ENCODE measurements around the gene ZNF470. TPM values are rescaled to one million over a fixed set of nuclear protein-coding genes. Genes with fewer than 3 reads are reported as not detected.

Gene ZNF470
- total RNA-seq, 1 donor, result 4.7 TPM

DNA sequence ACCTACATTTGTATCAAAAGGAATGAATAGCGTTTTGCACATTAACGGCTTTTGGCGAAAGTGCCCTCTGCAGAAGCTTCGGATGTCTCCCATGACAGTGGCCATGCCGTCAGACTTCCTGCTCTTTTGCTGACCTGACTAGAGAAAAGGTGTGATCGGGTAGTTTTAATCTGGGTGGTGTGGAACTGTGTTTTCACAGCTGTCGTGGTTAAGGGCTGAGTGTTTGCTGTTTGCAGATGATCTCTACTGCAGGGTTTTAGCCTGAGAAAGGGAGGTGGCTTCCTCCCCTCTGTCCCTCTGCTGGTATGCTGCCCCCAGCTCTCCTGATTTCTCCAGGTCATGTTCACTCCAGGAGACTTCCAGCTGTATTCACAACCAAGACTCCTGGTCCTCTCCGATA is 50.3 kb downstream of the ZNF470 start:
- H2AFZ ChIP-seq (ENCODE audit: low read length), result no peak overlapping the region
- peaks cover 8% of the 10 kb centered on the region for H3K36me3 ChIP-seq (ENCODE audit: insufficient read depth, low read length)
- no peaks in the 10 kb centered on the region for H4K20me1 ChIP-seq (ENCODE audit: insufficient read depth, low read length)
- no peaks in the 10 kb centered on the region for H3K27me3 ChIP-seq (ENCODE audit: insufficient read depth, low read length)
- H3K27ac ChIP-seq (ENCODE audit: low read depth, low read length), result no peak overlapping the region
- peaks cover 5% of the 10 kb centered on the region for H3K79me2 ChIP-seq (ENCODE audit: insufficient read depth, low read length)
- H3K4me2 ChIP-seq (ENCODE audit: insufficient read depth, low read length), result no peak overlapping the region
- no peaks in the 10 kb centered on the region for H3K9me3 ChIP-seq (ENCODE audit: low read depth, low read length)
- DNase-seq (ENCODE audit: insufficient read length, low spot score, missing footprints), result no peak
- no peaks in the 10 kb centered on the region for H3K4me1 ChIP-seq (ENCODE audit: insufficient read depth, low read length)
- H3K4me3 ChIP-seq (ENCODE audit: insufficient read depth, low read length), result no peak overlapping the region
- TF ChIP-seq, protein P1, sequence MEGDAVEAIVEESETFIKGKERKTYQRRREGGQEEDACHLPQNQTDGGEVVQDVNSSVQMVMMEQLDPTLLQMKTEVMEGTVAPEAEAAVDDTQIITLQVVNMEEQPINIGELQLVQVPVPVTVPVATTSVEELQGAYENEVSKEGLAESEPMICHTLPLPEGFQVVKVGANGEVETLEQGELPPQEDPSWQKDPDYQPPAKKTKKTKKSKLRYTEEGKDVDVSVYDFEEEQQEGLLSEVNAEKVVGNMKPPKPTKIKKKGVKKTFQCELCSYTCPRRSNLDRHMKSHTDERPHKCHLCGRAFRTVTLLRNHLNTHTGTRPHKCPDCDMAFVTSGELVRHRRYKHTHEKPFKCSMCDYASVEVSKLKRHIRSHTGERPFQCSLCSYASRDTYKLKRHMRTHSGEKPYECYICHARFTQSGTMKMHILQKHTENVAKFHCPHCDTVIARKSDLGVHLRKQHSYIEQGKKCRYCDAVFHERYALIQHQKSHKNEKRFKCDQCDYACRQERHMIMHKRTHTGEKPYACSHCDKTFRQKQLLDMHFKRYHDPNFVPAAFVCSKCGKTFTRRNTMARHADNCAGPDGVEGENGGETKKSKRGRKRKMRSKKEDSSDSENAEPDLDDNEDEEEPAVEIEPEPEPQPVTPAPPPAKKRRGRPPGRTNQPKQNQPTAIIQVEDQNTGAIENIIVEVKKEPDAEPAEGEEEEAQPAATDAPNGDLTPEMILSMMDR (IDR thresholded peaks at IDR 0.05; ENCODE audit: extremely low read depth, low read depth, low read length), result no peak

DNA sequence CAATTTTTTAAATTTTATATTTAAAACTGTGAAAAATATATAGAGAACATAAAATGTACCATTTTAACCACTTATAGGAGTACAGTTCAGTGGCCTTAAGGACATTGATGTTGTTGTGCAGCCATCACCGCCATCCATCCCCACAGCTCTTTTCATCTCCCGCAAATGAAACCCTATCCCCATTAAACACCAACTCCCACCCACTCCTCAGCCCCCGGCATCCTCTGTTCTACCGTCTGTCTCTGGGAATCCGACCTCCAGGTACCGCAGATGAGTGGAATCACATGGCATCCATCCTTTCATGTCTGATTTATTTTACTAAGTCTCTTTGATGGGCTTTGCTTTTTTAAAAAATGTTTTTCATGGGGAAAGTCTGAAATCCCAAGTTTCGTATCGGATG is 51.9 kb downstream of the ZNF470 start:
- Histone ChIP-seq H3K27ac (ENCODE audit: low read depth, low read length) (no peak overlapping the region), H4K20me1 (ENCODE audit: insufficient read depth, low read length) (no peaks in the 10 kb centered on the region), H3K9me3 (ENCODE audit: low read depth, low read length) (no peaks in the 10 kb centered on the region), H2AFZ (ENCODE audit: low read length) (no peak overlapping the region), H3K79me2 (ENCODE audit: insufficient read depth, low read length) (peaks cover 2% of the 10 kb centered on the region), H3K4me1 (ENCODE audit: insufficient read depth, low read length) (no peaks in the 10 kb centered on the region), H3K4me2 (ENCODE audit: insufficient read depth, low read length) (no peak overlapping the region), H3K4me3 (ENCODE audit: insufficient read depth, low read length) (no peak overlapping the region), H3K27me3 (ENCODE audit: insufficient read depth, low read length) (no peaks in the 10 kb centered on the region), H3K36me3 (ENCODE audit: insufficient read depth, low read length) (peaks cover 12% of the 10 kb centered on the region)
- DNase-seq (ENCODE audit: insufficient read length, low spot score, missing footprints), result no peak
- TF ChIP-seq, protein P1 (IDR thresholded peaks at IDR 0.05; ENCODE audit: extremely low read depth, low read depth, low read length), result no peak

DNA sequence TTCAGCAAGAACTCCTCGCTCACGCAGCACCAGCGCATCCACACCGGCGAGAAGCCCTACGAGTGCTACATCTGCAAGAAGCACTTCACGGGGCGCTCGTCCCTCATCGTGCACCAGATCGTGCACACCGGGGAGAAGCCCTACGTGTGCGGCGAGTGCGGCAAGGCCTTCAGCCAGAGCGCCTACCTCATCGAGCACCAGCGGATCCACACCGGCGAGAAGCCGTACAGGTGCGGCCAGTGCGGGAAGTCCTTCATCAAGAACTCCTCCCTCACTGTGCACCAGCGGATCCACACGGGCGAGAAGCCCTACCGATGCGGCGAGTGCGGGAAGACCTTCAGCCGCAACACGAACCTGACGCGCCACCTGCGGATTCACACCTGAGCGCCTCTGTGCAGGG is 55.1 kb downstream of the ZNF470 start:
- no peaks in the 10 kb centered on the region for H3K4me1 ChIP-seq (ENCODE audit: insufficient read depth, low read length)
- H3K27me3 ChIP-seq (ENCODE audit: insufficient read depth, low read length), result no peaks in the 10 kb centered on the region
- no peak overlapping the region for H2AFZ ChIP-seq (ENCODE audit: low read length)
- no peak overlapping the region for H3K4me2 ChIP-seq (ENCODE audit: insufficient read depth, low read length)
- no peak for DNase-seq (ENCODE audit: insufficient read length, low spot score, missing footprints)
- TF ChIP-seq, protein P1 (IDR thresholded peaks at IDR 0.05; ENCODE audit: extremely low read depth, low read depth, low read length), result no peak
- no peaks in the 10 kb centered on the region for H3K9me3 ChIP-seq (ENCODE audit: low read depth, low read length)
- no peak overlapping the region for H3K27ac ChIP-seq (ENCODE audit: low read depth, low read length)
- H3K4me3 ChIP-seq (ENCODE audit: insufficient read depth, low read length), result no peak overlapping the region
- peaks cover 2% of the 10 kb centered on the region for H3K79me2 ChIP-seq (ENCODE audit: insufficient read depth, low read length)
- H4K20me1 ChIP-seq (ENCODE audit: insufficient read depth, low read length), result no peaks in the 10 kb centered on the region
- H3K36me3 ChIP-seq (ENCODE audit: insufficient read depth, low read length), result peaks cover 12% of the 10 kb centered on the region

DNA sequence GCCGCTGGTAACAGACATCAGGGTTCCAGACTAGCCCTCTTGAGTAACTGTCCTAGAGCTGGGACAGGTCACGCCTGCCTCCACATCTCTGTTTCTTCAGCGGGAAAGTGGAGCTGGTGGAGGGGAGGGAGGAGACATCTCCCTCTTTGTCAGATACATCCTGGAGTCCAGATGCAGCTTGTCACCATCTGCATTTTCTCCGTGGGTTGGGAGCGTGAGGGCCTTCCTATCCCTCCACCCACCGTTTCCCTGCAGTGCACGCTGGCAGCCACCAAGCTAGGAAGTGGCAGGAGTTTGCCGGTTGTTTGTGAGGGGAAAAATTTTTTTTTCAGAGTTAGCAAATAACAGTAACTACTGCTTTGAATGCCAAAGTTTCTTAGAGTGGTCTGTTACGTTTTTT is 55.7 kb downstream of the ZNF470 start:
- H2AFZ ChIP-seq (ENCODE audit: low read length), result no peak overlapping the region
- no peak for DNase-seq (ENCODE audit: insufficient read length, low spot score, missing footprints)
- H3K4me3 ChIP-seq (ENCODE audit: insufficient read depth, low read length), result no peak overlapping the region
- no peaks in the 10 kb centered on the region for H3K4me1 ChIP-seq (ENCODE audit: insufficient read depth, low read length)
- no peak overlapping the region for H3K4me2 ChIP-seq (ENCODE audit: insufficient read depth, low read length)
- H4K20me1 ChIP-seq (ENCODE audit: insufficient read depth, low read length), result no peaks in the 10 kb centered on the region
- H3K79me2 ChIP-seq (ENCODE audit: insufficient read depth, low read length), result peaks cover 2% of the 10 kb centered on the region
- H3K9me3 ChIP-seq (ENCODE audit: low read depth, low read length), result no peaks in the 10 kb centered on the region
- TF ChIP-seq, protein P1 (IDR thresholded peaks at IDR 0.05; ENCODE audit: extremely low read depth, low read depth, low read length), result no peak
- no peaks in the 10 kb centered on the region for H3K27me3 ChIP-seq (ENCODE audit: insufficient read depth, low read length)
- H3K36me3 ChIP-seq (ENCODE audit: insufficient read depth, low read length), result peaks cover 12% of the 10 kb centered on the region
- no peak overlapping the region for H3K27ac ChIP-seq (ENCODE audit: low read depth, low read length)
